ENCODE measurements around the gene FRMD3. TPM values are rescaled to one million over a fixed set of nuclear protein-coding genes. Genes with fewer than 3 reads are reported as not detected.
"Not testable (repeated sequence)": the region's sequence is repeated elsewhere in the genome, so short reads cannot be mapped to it uniquely, and the experiment has no call there.

Gene FRMD3
- total RNA-seq, 1 donor from 2014 or later, result 0.40 TPM

- DNase-seq (ENCODE audit: low spot score in 2 of 2, unreplicated experiment in 2 of 2), result no peak
- TF ChIP-seq CTCF (IDR thresholded peaks at IDR 0.05; ENCODE audit: unreplicated experiment), result no peak
- Mint-ChIP-seq H3K36me3 (no peaks in the 10 kb centered on the region), H3K27ac (no peak overlapping the region), H3K27me3 (ENCODE audit: low read depth) (peaks cover 40% of the 10 kb centered on the region), H3K4me3 (no peak overlapping the region), H3K9me3 (peaks cover 13% of the 10 kb centered on the region), H3K4me1 (no peaks in the 10 kb centered on the region)
Measured at GRCh38 chr9:83526211-83526610, 12.0 kb downstream of the FRMD3 start.

GRCh38 chr9:83523684-83524083 is 14.5 kb downstream of the FRMD3 start:
- no peaks in the 10 kb centered on the region for H3K36me3 Mint-ChIP-seq
- H3K4me1 Mint-ChIP-seq, result no peaks in the 10 kb centered on the region
- H3K9me3 Mint-ChIP-seq, result peaks cover under 1% of the 10 kb centered on the region
- no peak for TF ChIP-seq CTCF (IDR thresholded peaks at IDR 0.05; ENCODE audit: unreplicated experiment)
- no peak overlapping the region for H3K27ac Mint-ChIP-seq
- no peak for DNase-seq (ENCODE audit: low spot score in 2 of 2, unreplicated experiment in 2 of 2)
- peaks cover 37% of the 10 kb centered on the region for H3K27me3 Mint-ChIP-seq (ENCODE audit: low read depth)
- H3K4me3 Mint-ChIP-seq, result no peak overlapping the region

- H3K27me3 Mint-ChIP-seq (ENCODE audit: low read depth), result peaks cover 53% of the 10 kb centered on the region
- no peak overlapping the region for H3K27ac Mint-ChIP-seq
- H3K4me1 Mint-ChIP-seq, result no peaks in the 10 kb centered on the region
Measured at GRCh38 chr9:83521411-83521810, 16.8 kb downstream of the FRMD3 start.

GRCh38 chr9:83521011-83521410 is 17.2 kb downstream of the FRMD3 start:
- H3K4me1 Mint-ChIP-seq, result no peaks in the 10 kb centered on the region
- no peak overlapping the region for H3K27ac Mint-ChIP-seq
- H3K9me3 Mint-ChIP-seq, result peaks cover 10% of the 10 kb centered on the region
- no peak for DNase-seq (ENCODE audit: low spot score in 2 of 2, unreplicated experiment in 2 of 2)
- no peak for TF ChIP-seq CTCF (IDR thresholded peaks at IDR 0.05; ENCODE audit: unreplicated experiment)
- peaks cover 53% of the 10 kb centered on the region for H3K27me3 Mint-ChIP-seq (ENCODE audit: low read depth)
- no peaks in the 10 kb centered on the region for H3K36me3 Mint-ChIP-seq
- H3K4me3 Mint-ChIP-seq, result no peak overlapping the region

More at GRCh38 chr9:83521411-83521810, 16.8 kb downstream of the FRMD3 start:
- Mint-ChIP-seq H3K4me3 (no peak overlapping the region), H3K9me3 (peaks cover 10% of the 10 kb centered on the region), H3K36me3 (no peaks in the 10 kb centered on the region)
- no peak for TF ChIP-seq CTCF (IDR thresholded peaks at IDR 0.05; ENCODE audit: unreplicated experiment)
- DNase-seq (ENCODE audit: low spot score in 2 of 2, unreplicated experiment in 2 of 2), result no peak

GRCh38 chr9:83520292-83520691 is 17.9 kb downstream of the FRMD3 start:
- no peak for DNase-seq (ENCODE audit: low spot score in 2 of 2, unreplicated experiment in 2 of 2)
- Mint-ChIP-seq H3K27ac (no peak overlapping the region), H3K36me3 (no peaks in the 10 kb centered on the region), H3K4me3 (no peak overlapping the region), H3K9me3 (peaks cover 10% of the 10 kb centered on the region), H3K27me3 (ENCODE audit: low read depth) (peaks cover 53% of the 10 kb centered on the region), H3K4me1 (no peaks in the 10 kb centered on the region)
- TF ChIP-seq CTCF (IDR thresholded peaks at IDR 0.05; ENCODE audit: unreplicated experiment), result no peak

- DNase-seq (ENCODE audit: low spot score in 2 of 2, unreplicated experiment in 2 of 2); H3K4me3 Mint-ChIP-seq; H3K27ac Mint-ChIP-seq; H3K4me1 Mint-ChIP-seq; H3K36me3 Mint-ChIP-seq: not testable (repeated sequence)
- Mint-ChIP-seq H3K27me3 (ENCODE audit: low read depth) (peaks cover 50% of the 10 kb centered on the region), H3K9me3 (peaks cover 10% of the 10 kb centered on the region)
Measured at GRCh38 chr9:83517980-83518379, 20.2 kb downstream of the FRMD3 start.
